Measurements from ENCODE around the gene OAS2.
A peak's percentile ranks its signal among the peaks of the same experiment; 100 is the strongest.

The OAS2 gene

GRCh38 chr12:112978163-112979040 lies at the start of gene OAS2:
TSS of gene OAS2 (plus strand) at chr12:112978519. CDS start at chr12:112978609, 90 bp downstream.
- DNase-seq (ENCODE audit: low spot score), result peak; percentile 76

DNA sequence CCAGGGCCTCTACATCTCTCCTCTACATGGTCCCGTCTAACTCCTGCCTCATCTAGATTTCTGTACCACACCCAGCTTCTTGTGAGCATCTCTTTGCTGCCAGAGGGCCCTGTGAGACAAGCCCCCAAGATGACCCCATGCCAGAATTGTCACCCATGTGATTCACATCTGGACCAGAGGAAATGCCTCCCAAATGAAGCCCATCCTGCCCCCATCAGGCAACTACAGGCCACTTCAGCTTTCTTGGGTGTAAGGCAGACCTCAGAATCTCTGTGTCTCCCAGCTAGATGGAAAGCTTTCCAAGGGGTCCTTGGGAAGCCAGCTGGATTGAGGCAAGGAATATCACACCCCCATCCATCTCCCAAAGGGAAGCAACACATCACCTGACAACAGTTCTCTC lies 49.3 kb upstream of the OAS2 start:
- no peak for DNase-seq (ENCODE audit: low spot score)

DNA sequence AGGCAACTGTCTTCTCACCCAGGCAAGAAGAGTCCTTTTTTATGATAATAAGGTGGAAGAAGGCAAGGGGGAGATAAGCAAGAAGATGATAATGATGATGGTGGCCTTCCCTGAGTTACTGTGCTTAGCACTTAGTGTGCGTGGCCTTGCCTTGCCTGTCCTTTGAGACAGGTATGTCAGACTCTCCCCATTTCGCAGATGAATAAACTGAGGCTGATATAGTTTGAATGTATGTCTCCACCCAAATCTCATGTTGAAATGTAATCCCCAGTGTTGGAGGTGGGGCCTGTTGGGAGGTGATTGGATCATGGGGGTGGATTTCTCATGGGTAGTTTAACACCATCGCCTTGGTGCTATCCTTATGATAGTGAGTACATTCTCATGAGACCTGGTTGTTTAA lies 48.6 kb upstream of the OAS2 start:
- DNase-seq (ENCODE audit: low spot score), result no peak

DNA sequence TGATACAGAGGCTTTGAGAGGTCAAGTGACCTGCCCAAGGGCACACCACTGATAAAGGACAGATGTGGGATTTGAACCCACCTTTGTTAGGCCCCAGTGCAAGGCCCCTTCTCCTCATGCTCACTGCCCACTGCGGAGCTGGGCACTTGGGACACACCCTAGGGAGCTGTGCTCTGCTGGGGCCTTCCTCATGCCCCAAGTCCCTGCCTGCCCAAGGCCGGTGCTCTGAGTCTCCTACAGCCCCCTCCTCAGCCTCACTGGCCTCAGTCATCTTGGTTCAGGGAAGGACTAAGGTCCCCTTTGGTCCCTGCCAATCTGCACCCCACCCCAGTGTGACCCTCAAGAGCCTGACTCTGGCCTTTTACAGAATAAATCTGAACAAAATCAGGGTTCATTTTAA lies 48.0 kb upstream of the OAS2 start:
- DNase-seq (ENCODE audit: low spot score), result no peak

GRCh38 chr12:112932485-112933128 lies 45.7 kb upstream of the OAS2 start:
- no peak for DNase-seq (ENCODE audit: low spot score)

DNA sequence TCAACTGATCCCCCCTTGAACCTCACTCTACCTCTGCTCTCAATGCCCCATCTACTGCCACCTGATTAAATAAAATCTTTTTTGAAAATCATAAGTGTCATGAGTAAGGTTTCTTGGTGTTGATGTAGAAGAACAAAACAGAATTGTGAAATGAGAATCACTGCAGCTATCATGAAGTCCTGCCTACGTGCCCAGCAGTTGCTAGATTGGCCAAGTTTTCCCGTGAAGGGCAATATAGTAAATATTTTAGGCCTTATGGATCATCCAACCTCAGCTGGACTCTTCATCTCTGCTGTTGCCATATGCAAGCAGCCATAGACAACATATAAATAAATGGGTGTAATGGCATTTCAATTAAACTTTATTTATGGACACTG lies 45.2 kb upstream of the OAS2 start:
- DNase-seq (ENCODE audit: low spot score), result no peak

- no peak for DNase-seq (ENCODE audit: low spot score)
These were observed 42.1 kb upstream of the OAS2 start for GRCh38 chr12:112936264-112936663.

DNA sequence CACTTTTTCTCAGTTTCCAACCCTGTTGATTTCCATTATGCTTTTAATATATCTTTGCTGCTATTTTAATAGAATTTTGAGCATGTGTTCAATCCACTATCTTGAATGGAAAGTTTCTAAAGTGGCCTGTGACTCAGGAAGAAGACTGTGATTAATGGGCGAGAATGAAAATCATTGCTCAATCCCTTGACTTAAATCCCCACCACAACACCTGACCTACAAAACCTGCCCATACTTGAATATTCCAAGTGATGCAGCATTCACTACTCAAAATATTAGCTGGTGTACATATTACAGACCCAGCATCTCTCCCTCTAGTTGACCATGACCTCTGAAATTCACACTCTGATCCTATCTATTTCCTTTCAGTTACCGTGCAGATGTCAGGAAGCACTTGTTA lies 41.4 kb upstream of the OAS2 start:
- no peak for DNase-seq (ENCODE audit: low spot score)

GRCh38 chr12:112937741-112938719 lies 40.3 kb upstream of the OAS2 start, which contains the start of gene OAS3:
TSS of gene OAS3 (plus strand) at chr12:112938474. CDS start at chr12:112938531, 57 bp downstream.
- peak; percentile 87 for DNase-seq (ENCODE audit: low spot score)

DNA sequence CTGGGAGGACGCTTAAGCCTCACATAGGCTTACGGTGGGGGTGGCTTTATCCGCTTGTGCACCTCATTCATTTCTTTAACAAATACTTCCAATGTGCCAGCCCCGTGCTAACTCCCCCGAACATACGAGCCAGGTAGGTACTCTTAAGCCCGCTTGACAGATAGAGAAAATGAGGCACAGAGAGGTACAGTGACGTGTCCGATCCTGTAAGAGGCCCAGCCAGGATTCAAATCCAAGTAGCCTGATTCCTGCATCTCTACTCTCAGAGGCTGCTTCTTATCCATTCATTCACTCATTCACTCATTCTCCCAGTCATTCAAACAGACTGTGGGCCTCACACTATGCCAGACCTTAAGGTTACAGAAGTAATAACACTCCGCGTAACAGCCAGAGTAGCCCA lies 39.6 kb upstream of the OAS2 start:
- no peak for DNase-seq (ENCODE audit: low spot score)

- DNase-seq (ENCODE audit: low spot score), result no peak
These were observed 38.4 kb upstream of the OAS2 start for GRCh38 chr12:112939761-112940381.

DNA sequence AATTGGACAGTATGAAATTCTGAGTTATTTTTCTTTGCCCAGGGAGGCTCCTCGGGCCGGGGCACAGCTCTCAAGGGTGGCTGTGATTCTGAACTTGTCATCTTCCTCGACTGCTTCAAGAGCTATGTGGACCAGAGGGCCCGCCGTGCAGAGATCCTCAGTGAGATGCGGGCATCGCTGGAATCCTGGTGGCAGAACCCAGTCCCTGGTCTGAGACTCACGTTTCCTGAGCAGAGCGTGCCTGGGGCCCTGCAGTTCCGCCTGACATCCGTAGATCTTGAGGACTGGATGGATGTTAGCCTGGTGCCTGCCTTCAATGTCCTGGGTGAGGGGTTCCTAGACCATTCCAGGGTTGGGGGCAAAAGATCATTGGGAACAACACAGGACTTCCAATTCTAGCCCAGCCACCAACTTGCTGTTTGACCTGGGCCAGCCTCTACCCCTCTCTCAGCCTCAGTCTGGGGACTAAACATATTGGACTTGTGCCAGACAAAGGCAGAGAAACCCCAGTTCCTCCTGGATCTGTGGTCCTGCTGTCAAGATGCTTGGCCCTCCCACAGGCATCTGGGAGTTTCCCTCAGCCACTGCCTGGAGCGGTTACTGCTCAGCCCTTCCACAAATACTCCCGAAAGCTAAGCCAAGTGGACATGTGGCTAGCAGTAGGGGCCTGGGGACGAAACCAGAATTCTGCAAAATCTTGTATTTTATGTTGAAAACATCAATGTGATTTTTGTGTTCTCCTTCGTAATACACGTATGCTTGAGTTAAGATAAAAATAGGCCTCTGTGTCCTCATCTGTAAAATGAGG lies 36.6 kb upstream of the OAS2 start:
- DNase-seq (ENCODE audit: low spot score), result no peak

DNA sequence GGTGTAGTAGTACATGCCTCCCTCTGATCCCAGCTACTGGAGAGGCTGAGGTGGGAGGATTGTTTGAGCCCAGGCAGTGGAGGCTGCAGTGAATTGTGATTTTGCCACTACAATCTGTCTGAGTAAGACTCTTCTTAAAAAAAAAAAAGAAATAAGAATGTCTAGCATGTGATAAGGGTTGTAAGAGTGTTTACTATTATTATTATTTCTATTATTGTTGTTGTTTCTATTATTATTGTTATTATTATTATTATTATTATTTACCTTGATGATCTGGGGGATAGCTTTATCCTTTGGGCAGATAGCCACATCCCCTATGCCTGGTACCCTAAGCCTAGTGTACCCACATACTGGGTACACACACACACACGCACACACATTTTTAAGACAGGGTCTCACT lies 35.7 kb upstream of the OAS2 start:
- DNase-seq (ENCODE audit: low spot score), result no peak

DNA sequence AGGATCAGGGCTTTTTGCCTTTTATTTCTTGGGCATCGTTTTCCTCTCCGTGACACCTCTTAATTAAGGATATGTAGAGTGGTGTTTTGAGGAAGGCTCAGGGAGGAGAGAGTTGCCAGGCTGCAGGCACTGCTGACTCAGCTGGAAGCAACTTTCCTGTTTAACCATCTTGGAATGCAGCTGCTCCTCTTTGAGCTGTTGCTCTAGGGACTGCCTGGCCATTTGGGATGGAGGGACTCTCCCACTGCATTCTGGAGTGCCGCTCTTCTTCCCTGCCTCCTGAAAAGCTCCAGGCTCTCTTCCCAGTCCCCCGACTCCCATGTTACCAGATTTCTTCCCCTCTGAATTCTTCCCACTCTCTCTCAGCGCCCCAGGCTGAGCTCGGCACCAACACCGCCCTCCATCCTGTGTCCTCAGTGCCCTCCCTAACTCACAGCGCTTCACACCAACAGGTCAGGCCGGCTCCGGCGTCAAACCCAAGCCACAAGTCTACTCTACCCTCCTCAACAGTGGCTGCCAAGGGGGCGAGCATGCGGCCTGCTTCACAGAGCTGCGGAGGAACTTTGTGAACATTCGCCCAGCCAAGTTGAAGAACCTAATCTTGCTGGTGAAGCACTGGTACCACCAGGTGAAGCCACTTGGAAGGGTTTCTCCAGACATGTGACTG lies 34.2 kb upstream of the OAS2 start:
- no peak for DNase-seq (ENCODE audit: low spot score)

- no peak for DNase-seq (ENCODE audit: low spot score)
These were observed 32.8 kb upstream of the OAS2 start for GRCh38 chr12:112945515-112945914.

- no peak for DNase-seq (ENCODE audit: low spot score)
These were observed 31.9 kb upstream of the OAS2 start for GRCh38 chr12:112946236-112947000.

GRCh38 chr12:112947314-112947713 lies 31.0 kb upstream of the OAS2 start:
- DNase-seq (ENCODE audit: low spot score), result no peak

GRCh38 chr12:112947761-112948160 lies 30.6 kb upstream of the OAS2 start:
- DNase-seq (ENCODE audit: low spot score), result no peak

DNA sequence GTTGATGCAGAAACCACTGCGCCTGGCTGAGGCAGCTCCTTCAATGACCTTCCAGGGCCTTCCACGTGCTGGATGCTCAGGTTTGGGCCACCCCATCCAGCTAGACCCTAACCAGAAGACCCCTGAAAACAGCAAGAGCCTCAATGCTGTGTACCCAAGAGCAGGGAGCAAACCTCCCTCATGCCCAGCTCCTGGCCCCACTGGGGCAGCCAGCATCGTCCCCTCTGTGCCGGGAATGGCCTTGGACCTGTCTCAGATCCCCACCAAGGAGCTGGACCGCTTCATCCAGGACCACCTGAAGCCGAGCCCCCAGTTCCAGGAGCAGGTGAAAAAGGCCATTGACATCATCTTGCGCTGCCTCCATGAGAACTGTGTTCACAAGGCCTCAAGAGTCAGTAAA lies 29.5 kb upstream of the OAS2 start:
- DNase-seq (ENCODE audit: low spot score), result no peak

GRCh38 chr12:112950701-112951100 lies 27.6 kb upstream of the OAS2 start:
- no peak for DNase-seq (ENCODE audit: low spot score)
